NCI-H748 treated with DMSO at 0.1 percent for 48 hours (cell line): ENCODE measurements around the gene ATAD3A.
"Not testable (repeated sequence)": the region's sequence is repeated elsewhere in the genome, so short reads cannot be mapped to it uniquely, and the experiment has no call there.

Source experiments
- DNase-seq: peaks from one replicate; lab custom pipeline; 2025; lab: John Stamatoyannopoulos, UW

Gene ATAD3A

GRCh38 chr1:1523651-1524050 is 11.7 kb downstream of the ATAD3A start:
- DNase-seq = not testable (repeated sequence)

GRCh38 chr1:1524750-1525383 is 12.9 kb downstream of the ATAD3A start:
- not testable (repeated sequence) for DNase-seq

GRCh38 chr1:1526476-1526875 is 14.5 kb downstream of the ATAD3A start:
- not testable (repeated sequence) for DNase-seq

GRCh38 chr1:1527092-1527816 is 15.3 kb downstream of the ATAD3A start:
- no peak for DNase-seq

- no peak for DNase-seq
Measured at GRCh38 chr1:1528301-1529267, 16.6 kb downstream of the ATAD3A start.

GRCh38 chr1:1529321-1529720 is 17.4 kb downstream of the ATAD3A start:
- DNase-seq = no peak

- DNase-seq = no peak
Measured at GRCh38 chr1:1529936-1530335, 18.0 kb downstream of the ATAD3A start.

GRCh38 chr1:1531947-1532346 is 20.0 kb downstream of the ATAD3A start:
- DNase-seq = no peak

GRCh38 chr1:1533176-1533893 is 21.4 kb downstream of the ATAD3A start:
- not testable (repeated sequence) for DNase-seq

- DNase-seq = not testable (repeated sequence)
Measured at GRCh38 chr1:1533894-1534291, 21.9 kb downstream of the ATAD3A start.

- DNase-seq = no peak
Measured at GRCh38 chr1:1534401-1535154, 22.6 kb downstream of the ATAD3A start.

- no peak for DNase-seq
Measured at GRCh38 chr1:1535201-1536018, 23.4 kb downstream of the ATAD3A start.

GRCh38 chr1:1536019-1536937 is 24.3 kb downstream of the ATAD3A start:
- DNase-seq = no peak

- DNase-seq = no peak
Measured at GRCh38 chr1:1536938-1537546, 25.1 kb downstream of the ATAD3A start.

- DNase-seq = no peak
Measured at GRCh38 chr1:1537626-1538250, 25.8 kb downstream of the ATAD3A start.

GRCh38 chr1:1538334-1538733 is 26.4 kb downstream of the ATAD3A start:
- DNase-seq = no peak

GRCh38 chr1:1538989-1539309 is 27.0 kb downstream of the ATAD3A start:
- DNase-seq = no peak

- DNase-seq = no peak
Measured at GRCh38 chr1:1539310-1540089, 27.5 kb downstream of the ATAD3A start.
